Left lung (tissue), 10 donors: ENCODE measurements around the gene VAV3. TPM values are rescaled to one million over a fixed set of nuclear protein-coding genes. Genes with fewer than 3 reads are reported as not detected.
"Not testable (repeated sequence)": the region's sequence is repeated elsewhere in the genome, so short reads cannot be mapped to it uniquely, and the experiment has no call there.

Source experiments
- ATAC-seq: fragments of 200-7000 bp; cut with Tn5 transposase; one replicate; pipeline ENCODE4 v1.9.1; 2020; ENCODE audit warnings: moderate library complexity
- DNase-seq, 4 donors: peaks; one replicate each; pipeline ENCODE4 v3.0.0-alpha.2; 2013 to 2020
- H3K27ac ChIP-seq, 2 donors: fragments of 200-600 bp; sonication (generic) in 1 of 2; one replicate each; pipeline versions ENCODE4 v1.5.0 to v1.8.0; 2020 to 2021
- H3K27me3 ChIP-seq, 2 donors: fragments of 200-600 bp; sonication (generic) in 1 of 2; one replicate each; pipeline versions ENCODE4 v1.5.0 to v1.8.0; 2020 to 2021
- H3K36me3 ChIP-seq, 2 donors: fragments of 200-600 bp; sonication (generic) in 1 of 2; one replicate each; pipeline versions ENCODE4 v1.5.0 to v1.8.0; 2020 to 2021
- H3K4me1 ChIP-seq, 2 donors: fragments of 200-600 bp; one replicate each; pipeline ENCODE4 v1.8.0; 2021
- H3K4me3 ChIP-seq, 2 donors: fragments of 200-600 bp; sonication (generic) in 1 of 2; one replicate each; pipeline versions ENCODE4 v1.5.0 to v1.8.0; 2020 to 2021; ENCODE audit warnings: mild to moderate bottlenecking in 1 of 2
- H3K9me3 ChIP-seq, 2 donors: fragments of 200-600 bp; sonication (generic) in 1 of 2; one replicate each; pipeline versions ENCODE4 v1.5.0 to v1.8.0; 2020 to 2021
- CTCF ChIP-seq, 2 donors: fragments of 200-600 bp; sonication (generic) in 1 of 2; IDR thresholded peaks; one replicate each; pipeline versions ENCODE4 v1.5.0 to v1.8.0; 2021; ENCODE audit warnings: antibody characterized with exemption in 2 of 2
- intact Hi-C, 2 donors: fragments of 100-400 bp; cut with DNase I; formaldehyde crosslinking; loops; one replicate each; pipeline versions ENCODE4 v1.11.2 to v1.14.2; 2022
- polyA plus RNA-seq, 6 donors: library from polyadenylated mRNA; unstranded; fragments of 120-200 nt; gene quantifications; one replicate each; pipeline ENCODE4 v1.2.1, GENCODE V29; 2013; ENCODE audit not compliant: insufficient read length in 6 of 6
- total RNA-seq, 2 donors: library from RNA; stranded (reverse); fragmentation: NEBNext Ultra II Directional; extraction: Animal tissue kit (Norgen Biotek cat#: 25700); gene quantifications; one replicate each; pipeline ENCODE4 v1.2.1, GENCODE V29; 2021
- donor health status: DM: no; HTN: yes; CAD: no.
- donor health status: DM: no; HTN: no; CAD: no.

VAV3 gene
- total and polyA plus RNA-seq, 8 donors = 5.3 to 14.5 (median 7.2) TPM

GRCh38 chr1:107653765-107654164 lies 311.2 kb downstream of the VAV3 start:
- no peak overlapping the region for H3K4me3 ChIP-seq
- DNase-seq (no peak), ATAC-seq (no peak)
- no peak overlapping the region for H3K27ac ChIP-seq
- TF ChIP-seq CTCF (IDR thresholded peaks at IDR 0.05) = no peak
- H3K36me3 ChIP-seq = no peaks in the 10 kb centered on the region
- intact Hi-C loops = no loop called here
- H3K27me3 ChIP-seq = no peaks in the 10 kb centered on the region
- no peaks in the 10 kb centered on the region for H3K4me1 ChIP-seq
- no peaks in the 10 kb centered on the region for H3K9me3 ChIP-seq

GRCh38 chr1:107653005-107653404 lies 312.0 kb downstream of the VAV3 start:
- H3K36me3 ChIP-seq = no peaks in the 10 kb centered on the region
- no peak overlapping the region for H3K4me3 ChIP-seq
- no peak for ATAC-seq
- intact Hi-C loops = no loop called here
- no peak for TF ChIP-seq CTCF (IDR thresholded peaks at IDR 0.05)
- no peak for DNase-seq
- H3K4me1 ChIP-seq = no peaks in the 10 kb centered on the region
- no peaks in the 10 kb centered on the region for H3K9me3 ChIP-seq
- no peaks in the 10 kb centered on the region for H3K27me3 ChIP-seq
- H3K27ac ChIP-seq = no peak overlapping the region

DNA sequence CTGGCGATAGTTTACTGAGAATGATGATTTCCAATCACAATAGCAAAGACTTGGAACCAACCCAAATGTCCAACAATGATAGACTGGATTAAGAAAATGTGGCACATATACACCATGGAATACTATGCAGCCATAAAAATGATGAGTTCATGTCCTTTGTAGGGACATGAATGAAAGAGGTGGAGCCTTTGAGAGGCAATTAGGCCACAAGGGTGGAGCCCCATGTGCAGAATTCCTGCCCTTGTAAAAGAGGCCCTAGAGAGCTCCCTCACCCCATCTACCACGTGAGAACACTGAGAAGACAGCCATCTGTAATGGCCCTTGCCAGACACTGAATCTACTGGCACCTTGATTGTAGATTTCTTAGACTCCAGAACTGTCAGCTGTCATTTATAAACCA lies 314.2 kb downstream of the VAV3 start:
- H3K27me3 ChIP-seq, ATAC-seq, intact Hi-C loops: not testable (repeated sequence)

GRCh38 chr1:107649023-107649422 lies 316.0 kb downstream of the VAV3 start:
- no peak for DNase-seq
- Histone ChIP-seq H3K4me3 (no peak overlapping the region), H3K36me3 (no peaks in the 10 kb centered on the region), H3K4me1 (no peaks in the 10 kb centered on the region), H3K27ac (no peak overlapping the region), H3K27me3 (no peaks in the 10 kb centered on the region), H3K9me3 (no peaks in the 10 kb centered on the region)
- intact Hi-C loops = no loop called here
- no peak for ATAC-seq
- TF ChIP-seq CTCF (IDR thresholded peaks at IDR 0.05) = no peak

More for the DNA sequence above, 314.2 kb downstream of the VAV3 start:
- not testable (repeated sequence) for DNase-seq, H3K4me1 ChIP-seq, H3K27ac ChIP-seq, H3K4me3 ChIP-seq, H3K9me3 ChIP-seq, H3K36me3 ChIP-seq

DNA sequence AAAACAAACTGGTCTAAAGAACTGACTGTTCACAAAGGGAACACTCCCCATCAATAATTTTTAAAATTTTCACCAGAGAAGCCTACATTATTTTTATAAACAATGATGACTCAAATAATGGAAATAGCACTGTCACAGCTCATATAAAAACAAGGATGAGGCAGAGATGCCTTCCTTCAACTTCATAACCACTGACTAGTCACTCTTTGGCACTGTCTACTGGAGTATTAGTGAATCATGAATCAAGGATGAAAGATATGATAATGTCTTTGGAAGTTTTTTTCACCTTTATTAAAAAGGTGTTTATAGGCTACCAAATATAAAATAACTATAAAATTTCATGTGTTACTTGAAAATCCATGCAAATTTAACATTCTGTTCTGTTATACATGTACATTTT lies 316.9 kb downstream of the VAV3 start:
- Histone ChIP-seq H3K4me1 (no peaks in the 10 kb centered on the region), H3K9me3 (no peaks in the 10 kb centered on the region), H3K27me3 (no peaks in the 10 kb centered on the region), H3K36me3 (no peaks in the 10 kb centered on the region), H3K27ac (no peak overlapping the region), H3K4me3 (no peak overlapping the region)
- intact Hi-C loops = no loop called here
- DNase-seq (no peak), ATAC-seq (peak; percentile 23)
- no peak for TF ChIP-seq CTCF (IDR thresholded peaks at IDR 0.05)

DNA sequence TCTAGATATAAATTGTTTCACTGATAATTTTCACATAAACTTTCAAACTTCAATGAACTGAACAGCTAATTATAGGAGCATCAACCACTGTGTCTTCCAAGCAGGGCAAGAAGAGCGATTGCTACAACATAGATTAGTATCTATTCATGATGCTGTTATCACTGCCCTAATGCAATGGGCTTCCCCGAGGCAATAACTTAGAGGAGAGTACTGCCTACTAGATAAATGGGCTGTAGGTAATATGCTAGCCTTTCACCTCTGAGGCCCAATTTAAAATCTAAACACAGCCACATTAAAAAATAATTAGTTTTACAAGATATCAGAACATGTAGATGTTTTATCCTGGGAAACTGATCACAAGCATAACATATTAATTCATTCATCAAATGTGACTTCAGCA lies 318.0 kb downstream of the VAV3 start:
- no peak for TF ChIP-seq CTCF (IDR thresholded peaks at IDR 0.05)
- no peak for DNase-seq
- no peaks in the 10 kb centered on the region for H3K27me3 ChIP-seq
- no peak overlapping the region for H3K4me3 ChIP-seq
- H3K36me3 ChIP-seq = no peaks in the 10 kb centered on the region
- H3K27ac ChIP-seq = no peak overlapping the region
- no peaks in the 10 kb centered on the region for H3K9me3 ChIP-seq
- intact Hi-C loops = no loop called here
- no peak for ATAC-seq
- no peaks in the 10 kb centered on the region for H3K4me1 ChIP-seq
